Measurements from ENCODE around the gene LDAH. TPM values are rescaled to one million over a fixed set of nuclear protein-coding genes. Genes with fewer than 3 reads are reported as not detected.
A peak's percentile ranks its signal among the peaks of the same experiment; 100 is the strongest.

LDAH gene
- total and polyA plus RNA-seq, 10 of the 15 experiments (the other 5 are each of a cell fraction or from before 2014, with no cell fraction given), result 17.9 to 44.7 (median 30.0) TPM

- no peak for TF ChIP-seq MAX (IDR thresholded peaks at IDR 0.05; ENCODE audit: low read depth, low read length)
- peak; percentile 93 for TF ChIP-seq IRF4 (IDR thresholded peaks at IDR 0.05; ENCODE audit: low read depth, low read length)
- TF ChIP-seq JUND (IDR thresholded peaks at IDR 0.05; ENCODE audit: low read depth, low read length), result peak; percentile 24; the same call in 1 of the 2 replicates
- TF ChIP-seq CREM (IDR thresholded peaks at IDR 0.05; ENCODE audit: low read depth), result peak; percentile 62; the same call in 1 of the 2 replicates
- TF ChIP-seq CEBPZ (IDR thresholded peaks at IDR 0.05; ENCODE audit: low read depth, low read length), result no peak
- TF ChIP-seq USF1 (IDR thresholded peaks at IDR 0.05; ENCODE audit: borderline replicate concordance, extremely low read length, insufficient read depth, low read depth, low read length), result peak; percentile 72
- TF ChIP-seq JUNB (IDR thresholded peaks at IDR 0.05), result peak; percentile 82
- no peak for TF ChIP-seq POLR2AphosphoS5 (IDR thresholded peaks at IDR 0.05; ENCODE audit: low read length)
- TF ChIP-seq RAD51 (IDR thresholded peaks at IDR 0.05), result peak; percentile 35; the same call in 1 of the 2 replicates
- no peak for TF ChIP-seq EED (IDR thresholded peaks at IDR 0.05; ENCODE audit: low read depth)
- TF ChIP-seq TCF12 (IDR thresholded peaks at IDR 0.05; ENCODE audit: low read depth, low read length), result peak; percentile 72; the same call in 1 of the 2 replicates
- peak; percentile 93 for TF ChIP-seq CBFB (IDR thresholded peaks at IDR 0.05; ENCODE audit: low read depth)
- TF ChIP-seq ASH2L (IDR thresholded peaks at IDR 0.05; ENCODE audit: borderline replicate concordance, low read depth), result no peak
- TF ChIP-seq IKZF1 (conservative IDR thresholded peaks at IDR 0.05), result 0 out of 2 replicates have a peak, but pooled peaks have one; percentile 25
- no peak; the same call in 1 of the 2 replicates for TF ChIP-seq USF2 (IDR thresholded peaks at IDR 0.05; ENCODE audit: borderline replicate concordance, low read depth, low read length)
- TF ChIP-seq FOXK2 (IDR thresholded peaks at IDR 0.05), result no peak
- TF ChIP-seq POLR2A (IDR thresholded peaks at IDR 0.05; ENCODE audit: low read depth, low read length), result no peak
- peak; percentile 66; the same call in 1 of the 2 replicates for TF ChIP-seq TBL1XR1 (IDR thresholded peaks at IDR 0.05; ENCODE audit: low read depth, low read length)
Observed at GRCh38 chr2:20868377-20868776, 45.5 kb upstream of the LDAH start (continued).

All from GM12878 (cell line).